SH-SY5Y (cell line): ENCODE results near the gene PRR20G.

ENCODE experiments used
- GATA2 ChIP-seq: IDR thresholded peaks from 2 replicates; pipeline ENCODE4 v1.6.1; 2011; ENCODE audit warnings: mild to moderate bottlenecking, low read depth, low read length
- GATA3 ChIP-seq: IDR thresholded peaks from 2 replicates; pipeline ENCODE4 v1.6.1; 2011; ENCODE audit warnings: low read depth, mild to moderate bottlenecking, low read length, moderate library complexity

- TF ChIP-seq GATA2 = no peak
- TF ChIP-seq GATA3 = no peak
Measured at GRCh38 chr3:127277561-127277960, 10.3 kb downstream of the PRR20G start.
